Mesodermal cell (in vitro differentiated cells): ENCODE results near the gene ST6GALNAC3. TPM values are rescaled to one million over a fixed set of nuclear protein-coding genes. Genes with fewer than 3 reads are reported as not detected.

Experiments
- H3K27ac ChIP-seq: 2 replicates; pipeline ENCODE4 v1.7.0; 2013; ENCODE audit warnings: mild to moderate bottlenecking, low read depth, low read length, moderate library complexity; ENCODE audit not compliant: severe bottlenecking
- H3K36me3 ChIP-seq: 2 replicates; pipeline ENCODE4 v1.7.1; 2013; ENCODE audit warnings: mild to moderate bottlenecking, low read length, moderate library complexity; ENCODE audit not compliant: control insufficient read depth, insufficient read depth
- H3K4me1 ChIP-seq: one replicate; pipeline ENCODE4 v1.7.1; 2013; ENCODE audit warnings: mild to moderate bottlenecking, low read length; ENCODE audit not compliant: insufficient read depth, control insufficient read depth, poor library complexity, severe bottlenecking
- H3K4me3 ChIP-seq: 2 replicates; pipeline ENCODE4 v1.7.0; 2013; ENCODE audit warnings: low read length, control low read depth, mild to moderate bottlenecking; ENCODE audit not compliant: insufficient read depth, poor library complexity, severe bottlenecking; ENCODE audit errors: extremely low read depth
- H3K9me3 ChIP-seq: 2 replicates; pipeline ENCODE4 v1.7.1; 2013; ENCODE audit warnings: mild to moderate bottlenecking, low read length, moderate library complexity; ENCODE audit not compliant: control insufficient read depth
- WGBS, 2 experiments: methylation state at CpG; one replicate each; pipeline ENCODE4 v1.1.5; 2013; ENCODE audit warnings: missing lambda C conversion rate in 2 of 2; ENCODE audit not compliant: insufficient coverage in 2 of 2; 5-methylcytosine and 5-hydroxymethylcytosine counted together
- polyA plus RNA-seq, 2 experiments: library from polyadenylated mRNA; stranded (reverse); fragments of 50-300 nt; gene quantifications; one replicate each; pipeline ENCODE4 v1.2.3, GENCODE V29; 2013

The ST6GALNAC3 gene
- 37.7 TPM for polyA plus RNA-seq (2013, experiment 1 of 2)
- 34.2 TPM for polyA plus RNA-seq (2013, experiment 2 of 2)

DNA sequence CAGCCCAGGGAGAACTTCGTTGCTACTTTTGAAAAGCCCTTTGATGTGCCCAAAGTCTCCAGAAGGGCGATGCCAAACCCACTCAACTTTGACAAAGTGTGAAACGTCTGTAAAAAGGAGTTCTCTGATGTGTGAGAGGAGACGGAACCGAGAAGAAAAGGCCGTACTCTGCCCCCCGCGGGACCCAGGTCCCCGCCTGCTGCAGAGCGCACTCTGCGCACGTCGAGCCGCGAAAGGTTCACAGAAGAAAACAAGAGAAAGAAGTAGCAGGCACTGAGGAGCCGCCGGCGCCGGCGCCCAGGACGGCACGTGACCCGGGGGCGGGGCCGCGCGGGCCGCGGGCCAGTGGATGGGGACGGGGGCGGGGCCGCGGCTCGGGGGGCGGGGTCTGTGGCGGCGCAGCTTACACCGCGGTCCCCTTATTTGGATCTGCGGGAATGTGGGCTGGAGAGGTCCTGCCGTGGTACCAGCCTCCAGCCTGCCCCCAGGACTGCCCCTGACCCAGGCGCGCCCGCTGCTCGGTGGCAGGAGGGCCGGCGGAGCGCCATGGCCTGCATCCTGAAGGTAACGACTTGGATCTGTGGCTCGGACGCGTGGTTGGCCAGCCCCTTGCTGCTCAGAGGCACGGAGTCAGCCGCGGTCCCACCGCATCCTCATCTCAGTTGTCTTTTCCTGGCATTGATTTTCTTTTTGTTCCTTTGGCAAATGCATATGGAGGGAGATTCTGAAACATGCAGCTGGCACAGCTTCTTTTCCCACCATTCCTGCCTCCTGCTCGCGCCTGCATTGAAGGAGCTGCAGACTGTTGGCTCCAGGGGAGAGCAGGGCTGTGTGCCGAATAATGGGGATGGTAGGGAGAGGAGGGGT, at the start of gene ST6GALNAC3:
TSS of gene ST6GALNAC3 (plus strand) at position 426 of the 867 bp plus-strand sequence.
- Histone ChIP-seq H3K4me1 (peaks cover 12% of the 10 kb centered on the region), H3K9me3 (no peaks in the 10 kb centered on the region), H3K4me3 (peak within 1 kb of the TSS; percentile 62), H3K36me3 (no peaks in the 10 kb centered on the region), H3K27ac (peak within 1 kb of the TSS; percentile 89)
- 1% methylated on average over 20 to 35 of the region's 59 CpGs for WGBS, 2 experiments

- WGBS, 2 experiments = 80 to 90% methylated on average over 2 to 3 of the region's 4 CpGs
- Histone ChIP-seq H3K4me3 (no peak overlapping the region), H3K4me1 (peaks cover 10% of the 10 kb centered on the region), H3K36me3 (no peaks in the 10 kb centered on the region), H3K9me3 (no peaks in the 10 kb centered on the region), H3K27ac (no peak overlapping the region)
These were observed 47.2 kb upstream of the ST6GALNAC3 start for GRCh38 chr1:76027341-76027740.

DNA sequence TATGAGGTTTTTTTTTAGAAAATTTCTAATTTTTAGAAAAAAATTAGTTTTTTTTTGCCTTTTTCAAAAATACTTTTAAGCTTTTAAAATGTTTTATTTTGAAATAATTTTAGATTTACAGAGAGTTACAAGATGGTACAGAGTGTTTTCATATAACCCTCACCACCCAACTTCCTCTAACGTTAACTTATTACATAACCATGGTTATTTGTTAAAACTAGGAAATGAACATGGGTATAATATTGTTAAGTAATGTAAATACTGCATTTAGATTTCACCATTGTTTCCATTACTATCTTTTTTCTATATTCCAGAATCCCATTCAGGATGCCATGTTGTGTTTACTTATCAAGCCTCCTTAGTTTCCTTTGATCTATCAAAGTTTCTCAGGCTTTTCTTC, 45.2 kb upstream of the ST6GALNAC3 start:
- no peaks in the 10 kb centered on the region for H3K9me3 ChIP-seq
- WGBS, 2 experiments = no CpG with 5 or more reads among the region's 1 CpG
- H3K4me1 ChIP-seq = peaks cover 1% of the 10 kb centered on the region
- no peaks in the 10 kb centered on the region for H3K36me3 ChIP-seq
- H3K27ac ChIP-seq = no peak overlapping the region
- no peak overlapping the region for H3K4me3 ChIP-seq

DNA sequence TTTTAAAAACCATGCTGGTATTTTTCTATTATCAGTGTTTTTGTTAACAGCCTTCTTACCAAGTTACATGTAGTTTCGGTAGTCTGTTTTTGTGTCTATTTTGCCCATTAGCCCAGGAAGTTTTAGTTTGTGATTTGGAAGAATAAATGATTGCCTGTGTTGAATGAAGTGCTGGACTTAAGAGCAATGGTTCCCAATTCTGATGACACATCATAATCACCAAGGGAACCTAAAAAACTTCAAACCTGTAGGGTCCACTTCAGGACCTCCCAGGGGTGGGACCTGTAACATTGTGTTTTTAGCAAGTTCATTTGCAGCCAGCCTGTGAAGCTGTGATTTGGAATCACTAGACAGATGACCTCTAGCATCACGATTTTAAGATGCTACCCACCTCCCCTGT, 43.0 kb upstream of the ST6GALNAC3 start:
- H3K36me3 ChIP-seq = no peaks in the 10 kb centered on the region
- WGBS, 2 experiments = 78 to 80% methylated on average over 1 of the region's 2 CpGs
- H3K27ac ChIP-seq = no peak overlapping the region

GRCh38 chr1:76033800-76034475, 40.6 kb upstream of the ST6GALNAC3 start:
- WGBS, 2 experiments = 80 to 90% methylated on average over 1 to 2 of the region's 3 CpGs
- H3K27ac ChIP-seq = no peak overlapping the region
- peaks cover 14% of the 10 kb centered on the region for H3K4me1 ChIP-seq

More for the DNA sequence above, 43.0 kb upstream of the ST6GALNAC3 start:
- Histone ChIP-seq H3K4me3 (no peak overlapping the region), H3K4me1 (no peaks in the 10 kb centered on the region), H3K9me3 (no peaks in the 10 kb centered on the region)

GRCh38 chr1:76035053-76035452, 39.5 kb upstream of the ST6GALNAC3 start:
- Histone ChIP-seq H3K4me1 (peaks cover 18% of the 10 kb centered on the region), H3K36me3 (no peaks in the 10 kb centered on the region), H3K4me3 (no peak overlapping the region), H3K9me3 (no peaks in the 10 kb centered on the region), H3K27ac (no peak overlapping the region)
- WGBS, 2 experiments = no CpG with 5 or more reads among the region's 2 CpGs

More at GRCh38 chr1:76033800-76034475, 40.6 kb upstream of the ST6GALNAC3 start:
- Histone ChIP-seq H3K9me3 (no peaks in the 10 kb centered on the region), H3K36me3 (no peaks in the 10 kb centered on the region), H3K4me3 (no peak overlapping the region)

DNA sequence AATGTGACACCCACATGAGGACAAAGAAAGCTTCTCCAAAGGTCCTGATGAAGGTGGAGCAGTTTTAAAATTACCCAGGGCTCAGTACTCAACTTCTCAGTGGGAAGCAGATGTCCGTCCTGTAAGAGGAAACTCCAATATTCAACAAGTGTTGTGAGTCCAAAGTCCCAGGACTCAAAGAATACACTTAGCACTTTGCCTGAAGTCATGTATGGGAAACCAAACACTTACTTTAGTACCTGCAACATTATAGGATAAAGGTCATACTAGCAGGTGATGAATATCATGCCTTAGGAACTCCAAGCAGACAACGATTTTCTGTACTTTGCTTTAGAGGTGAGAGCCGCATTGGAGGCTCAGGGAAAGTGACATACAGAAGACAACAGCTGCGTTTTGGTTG, 37.2 kb upstream of the ST6GALNAC3 start:
- no peaks in the 10 kb centered on the region for H3K9me3 ChIP-seq
- no peak overlapping the region for H3K27ac ChIP-seq
- no peaks in the 10 kb centered on the region for H3K36me3 ChIP-seq
- no peak overlapping the region for H3K4me3 ChIP-seq
- peaks cover 35% of the 10 kb centered on the region for H3K4me1 ChIP-seq
- WGBS, 2 experiments = 73 to 81% methylated on average over 4 of the region's 4 CpGs

GRCh38 chr1:76038287-76039004, 36.1 kb upstream of the ST6GALNAC3 start:
- H3K4me3 ChIP-seq = no peak overlapping the region
- no peaks in the 10 kb centered on the region for H3K36me3 ChIP-seq
- WGBS, 2 experiments = 100% methylated on average over 1 of the region's 3 CpGs; no CpG with 5 or more reads in 1 of the 2 experiments
- H3K9me3 ChIP-seq = no peaks in the 10 kb centered on the region
- H3K4me1 ChIP-seq = peaks cover 35% of the 10 kb centered on the region
- H3K27ac ChIP-seq = peak overlapping the region; percentile 48

- Histone ChIP-seq H3K4me1 (peaks cover 9% of the 10 kb centered on the region), H3K27ac (no peak overlapping the region), H3K4me3 (no peak overlapping the region), H3K36me3 (no peaks in the 10 kb centered on the region), H3K9me3 (no peaks in the 10 kb centered on the region)
- WGBS, 2 experiments = no CpG with 5 or more reads among the region's 2 CpGs
These were observed 28.4 kb upstream of the ST6GALNAC3 start for GRCh38 chr1:76046149-76046548.

DNA sequence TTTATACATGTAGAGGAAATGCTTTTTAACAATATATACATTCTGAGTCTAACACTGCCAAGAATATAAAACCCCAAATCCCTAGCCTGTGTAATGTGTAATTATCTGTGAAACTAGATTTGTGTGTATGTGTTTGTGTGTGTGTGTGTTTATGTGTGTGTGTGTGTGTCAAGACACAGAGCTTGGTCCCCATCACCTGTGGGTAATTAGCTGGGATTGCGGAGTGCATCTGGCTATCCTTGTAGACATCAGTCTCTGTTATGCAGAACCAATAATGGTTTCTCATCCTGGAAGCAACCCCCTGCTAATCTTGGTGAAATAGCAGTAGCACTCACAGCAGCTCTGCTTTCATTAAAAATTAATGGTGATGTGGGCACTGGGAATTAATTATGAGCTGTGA, 26.3 kb upstream of the ST6GALNAC3 start:
- Histone ChIP-seq H3K36me3 (no peaks in the 10 kb centered on the region), H3K4me3 (no peak overlapping the region), H3K4me1 (peaks cover 3% of the 10 kb centered on the region), H3K9me3 (no peaks in the 10 kb centered on the region), H3K27ac (no peak overlapping the region)
- WGBS, 2 experiments = no CpG with 5 or more reads among the region's 1 CpG
